Vein endothelial cell (primary cell): ENCODE data around the gene IKZF4. TPM values are rescaled to one million over a fixed set of nuclear protein-coding genes. Genes with fewer than 3 reads are reported as not detected.

Source experiments
- total RNA-seq: library from RNA; depleted of rRNA; stranded (reverse); fragments of >200 nt; gene quantifications from 2 replicates; pipeline ENCODE4 v1.2.3, GENCODE V29; 2012

The IKZF4 gene
- total RNA-seq = 0.67 and 0.98 TPM in 2 replicates

DNA sequence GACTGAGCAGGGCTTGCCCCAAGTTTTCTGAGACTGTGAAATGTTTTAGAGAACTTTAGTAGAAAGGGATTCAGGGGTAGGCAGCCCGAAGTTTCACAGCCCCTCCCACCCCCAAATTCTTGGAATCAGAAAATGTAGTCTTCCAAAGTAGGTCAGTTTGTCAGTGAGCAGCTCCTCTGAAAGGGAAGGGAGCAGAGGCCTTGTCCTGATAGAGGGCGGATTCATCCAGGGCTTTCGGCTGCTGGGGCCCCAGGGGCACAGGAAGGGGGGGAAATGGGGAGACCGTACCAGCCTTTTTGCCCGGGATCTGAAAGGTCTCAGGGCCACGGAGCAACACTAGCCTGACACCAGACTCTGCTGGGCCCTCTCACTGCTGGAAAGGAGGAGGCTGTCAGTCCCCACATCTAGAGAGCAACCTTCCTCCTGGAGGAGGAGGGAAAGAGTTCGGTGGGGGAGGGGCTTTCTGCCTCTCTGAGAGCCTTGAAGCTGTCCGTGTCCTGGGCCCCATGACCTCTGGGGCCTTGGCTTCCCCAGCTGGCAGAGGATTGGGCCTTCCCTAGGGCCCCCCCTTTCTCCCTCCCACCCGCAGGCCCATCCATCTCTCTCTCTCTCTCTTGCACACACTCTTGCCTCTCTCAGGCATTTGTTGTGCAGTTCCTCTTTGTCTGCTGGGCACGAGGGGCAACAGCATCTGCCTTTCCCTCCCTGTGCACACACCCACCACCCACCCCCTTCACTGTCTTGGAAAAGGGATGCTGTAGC lies at the start of gene IKZF4:
TSS of gene IKZF4 (plus strand) at position 621 of the 762 bp plus-strand sequence. CDS start 451 bp downstream, outside the sequence.

DNA sequence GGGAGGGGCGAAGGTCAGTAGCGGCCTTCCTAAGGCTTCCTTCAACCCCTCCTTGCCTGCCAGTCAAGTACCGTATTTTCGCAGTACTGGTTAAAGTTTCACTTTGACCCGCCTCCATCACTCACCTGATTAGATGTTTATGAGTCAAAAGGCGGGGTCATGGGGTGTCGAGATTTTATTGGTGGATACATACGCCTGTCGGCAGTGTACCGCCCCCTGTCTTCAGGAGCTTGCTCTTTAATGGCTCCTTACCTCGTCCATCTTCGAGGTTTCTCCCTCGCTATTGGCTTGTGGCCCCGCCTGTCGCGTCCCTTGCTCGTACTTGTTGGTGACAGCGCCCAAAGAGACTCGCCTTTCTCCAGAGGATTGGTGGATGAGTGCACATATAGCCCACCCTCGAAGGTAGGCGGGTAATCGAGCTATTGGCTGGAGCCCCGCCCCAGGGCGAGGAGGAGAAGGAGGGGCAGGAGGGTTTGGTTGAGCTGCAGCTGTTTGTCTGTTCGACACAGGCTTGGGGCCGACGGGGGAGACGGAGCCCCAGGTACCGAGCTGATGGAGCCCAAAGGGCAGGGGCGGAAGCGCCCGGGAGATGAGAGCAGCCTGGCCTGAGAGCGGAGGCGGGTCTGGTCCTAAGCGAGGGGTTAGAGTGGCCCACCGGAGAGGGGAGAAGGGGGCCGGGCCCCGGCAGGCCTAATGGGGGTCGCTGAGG lies 47.1 kb upstream of the IKZF4 start, which contains the start of gene RAB5B:
TSS of gene RAB5B (plus strand) at position 480 of the 709 bp plus-strand sequence. CDS start 12,883 bp downstream, outside the sequence.

DNA sequence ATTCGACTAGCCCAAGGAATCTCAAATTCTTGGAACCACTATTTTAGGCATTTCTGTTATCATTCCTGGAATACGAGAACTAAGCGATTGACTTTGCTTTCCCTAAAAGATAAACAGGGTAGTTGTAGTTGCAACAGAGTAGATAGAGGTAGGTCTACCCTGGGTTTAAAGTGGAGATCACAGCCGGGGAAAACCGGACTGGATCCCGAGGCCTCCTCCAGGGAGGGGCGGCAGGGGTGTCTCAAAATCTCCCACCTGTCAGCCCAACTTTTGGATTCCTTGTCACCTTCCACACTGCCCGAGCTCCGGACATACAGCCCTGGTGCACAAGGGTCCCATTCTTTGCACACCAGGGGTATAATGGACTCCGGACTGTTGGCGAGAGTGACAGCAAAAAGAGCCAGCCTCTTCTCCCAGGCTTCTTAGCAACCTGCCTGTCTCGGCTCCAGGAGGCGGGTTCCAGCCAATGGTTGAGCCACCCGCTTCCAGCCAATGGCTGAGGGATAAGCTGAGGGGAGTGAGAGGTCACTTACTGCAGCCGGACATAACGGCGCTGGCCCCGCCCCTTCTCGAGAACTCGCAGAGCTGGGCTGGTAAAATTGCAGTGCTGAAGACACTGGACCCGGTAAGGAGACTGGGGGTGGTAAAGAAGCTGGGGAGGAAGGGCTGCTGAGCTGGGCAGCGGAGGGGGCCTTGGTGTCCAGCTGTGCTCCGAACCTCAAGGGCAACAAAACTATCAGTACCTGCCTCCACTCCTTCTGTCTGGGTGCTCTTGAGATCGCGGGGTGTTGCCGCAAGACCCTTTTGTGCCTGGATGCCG lies 23.9 kb upstream of the IKZF4 start, which contains the start of gene SUOX:
TSS of gene SUOX (plus strand) at position 562 of the 820 bp plus-strand sequence. CDS start 4,946 bp downstream, outside the sequence.

GRCh38 chr12:56041552-56042429 lies 20.9 kb downstream of the IKZF4 start, which contains the start of gene RPS26:
Gene RPS26, plus strand, starts transcription at chr12:56041918. Its CDS starts 249 bp downstream, at chr12:56042167.

DNA sequence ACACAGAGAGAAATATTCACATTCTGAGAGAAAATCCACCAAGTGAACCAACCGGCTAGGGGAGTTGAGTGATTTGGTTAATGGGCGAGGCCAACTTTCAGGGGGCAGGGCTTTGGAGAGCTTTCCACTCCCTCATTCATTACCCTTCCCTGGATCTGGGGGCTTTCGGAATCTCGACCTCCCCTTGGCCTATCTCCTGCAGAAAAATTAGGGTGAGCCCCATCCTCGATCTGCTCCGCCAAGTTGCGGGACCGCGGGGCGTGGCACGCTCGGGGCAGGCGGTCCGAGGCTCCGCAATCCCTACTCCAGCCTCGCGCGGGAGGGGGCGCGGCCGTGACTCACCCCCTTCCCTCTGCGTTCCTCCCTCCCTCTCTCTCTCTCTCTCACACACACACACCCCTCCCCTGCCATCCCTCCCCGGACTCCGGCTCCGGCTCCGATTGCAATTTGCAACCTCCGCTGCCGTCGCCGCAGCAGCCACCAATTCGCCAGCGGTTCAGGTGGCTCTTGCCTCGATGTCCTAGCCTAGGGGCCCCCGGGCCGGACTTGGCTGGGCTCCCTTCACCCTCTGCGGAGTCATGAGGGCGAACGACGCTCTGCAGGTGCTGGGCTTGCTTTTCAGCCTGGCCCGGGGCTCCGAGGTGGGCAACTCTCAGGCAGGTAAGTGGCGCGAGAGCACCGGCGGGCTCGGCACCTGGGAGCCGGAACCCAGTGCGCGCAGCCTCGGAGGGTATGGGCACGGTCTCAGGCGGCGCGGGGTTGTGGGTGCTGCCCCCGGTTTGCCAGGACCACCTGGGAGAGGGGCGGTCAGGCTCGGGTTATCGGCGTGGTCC lies 59.1 kb downstream of the IKZF4 start, which contains the start of gene ERBB3:
TSS of gene ERBB3 (plus strand) at position 443 of the 833 bp plus-strand sequence. CDS start at position 579, 136 bp downstream.

Other genes starting within 250 kb of the IKZF4 start
- 62.7 and 89.0 TPM in 2 replicates for gene SARNP, start 203.3 kb upstream of the IKZF4 start, total RNA-seq
- gene ORMDL2, start 203.0 kb upstream of the IKZF4 start, total RNA-seq = 20.9 and 23.6 TPM in 2 replicates
- gene DNAJC14, start 191.5 kb upstream of the IKZF4 start, total RNA-seq = 41.0 and 46.4 TPM in 2 replicates
- gene MMP19, start 178.1 kb upstream of the IKZF4 start, total RNA-seq = 0.65 and 0.86 TPM in 2 replicates
- 28.7 and 34.0 TPM in 2 replicates for gene PYM1, start 93.1 kb upstream of the IKZF4 start, total RNA-seq
- gene DGKA, start 89.9 kb upstream of the IKZF4 start, total RNA-seq = 34.0 and 42.0 TPM in 2 replicates
- gene PMEL, start 55.0 kb upstream of the IKZF4 start, total RNA-seq = 1.3 and 2.1 TPM in 2 replicates
- 27.1 and 33.1 TPM in 2 replicates for gene CDK2, start 54.2 kb upstream of the IKZF4 start, total RNA-seq
- gene RAB5B, start 47.0 kb upstream of the IKZF4 start, total RNA-seq = 75.8 and 83.0 TPM in 2 replicates
- gene SUOX, start 23.8 kb upstream of the IKZF4 start, total RNA-seq = 20.9 and 25.8 TPM in 2 replicates
- 615 and 807 TPM in 2 replicates for gene RPS26, start 20.9 kb downstream of the IKZF4 start, total RNA-seq
- 0.33 and 0.48 TPM in 2 replicates for gene ERBB3, start 59.1 kb downstream of the IKZF4 start, total RNA-seq
- gene PA2G4, start 83.5 kb downstream of the IKZF4 start, total RNA-seq = 183 and 261 TPM in 2 replicates
- 1,748 and 2,622 TPM in 2 replicates for gene RPL41, start 95.6 kb downstream of the IKZF4 start, total RNA-seq
- gene ZC3H10, start 97.2 kb downstream of the IKZF4 start, total RNA-seq = 7.2 and 7.8 TPM in 2 replicates
- 331 and 343 TPM in 2 replicates for gene ESYT1, start 107.2 kb downstream of the IKZF4 start, total RNA-seq
- gene MYL6B, start 131.5 kb downstream of the IKZF4 start, total RNA-seq = 70.0 and 90.5 TPM in 2 replicates
- 1,838 and 2,061 TPM in 2 replicates for gene MYL6, start 137.3 kb downstream of the IKZF4 start, total RNA-seq
- gene SMARCC2, start 168.4 kb downstream of the IKZF4 start, total RNA-seq = 69.6 and 70.5 TPM in 2 replicates
- 92.1 and 143 TPM in 2 replicates for gene RNF41, start 200.9 kb downstream of the IKZF4 start, total RNA-seq
- 30.2 and 33.0 TPM in 2 replicates for gene NABP2, start 203.3 kb downstream of the IKZF4 start, total RNA-seq
- gene SLC39A5, start 209.0 kb downstream of the IKZF4 start, total RNA-seq = not detected in 2 replicates
- gene ANKRD52, start 237.3 kb downstream of the IKZF4 start, total RNA-seq = 23.8 and 27.5 TPM in 2 replicates
- 7.8 and 11.7 TPM in 2 replicates for gene COQ10A, start 245.9 kb downstream of the IKZF4 start, total RNA-seq